ENCODE results near the gene SNX9.

DNA sequence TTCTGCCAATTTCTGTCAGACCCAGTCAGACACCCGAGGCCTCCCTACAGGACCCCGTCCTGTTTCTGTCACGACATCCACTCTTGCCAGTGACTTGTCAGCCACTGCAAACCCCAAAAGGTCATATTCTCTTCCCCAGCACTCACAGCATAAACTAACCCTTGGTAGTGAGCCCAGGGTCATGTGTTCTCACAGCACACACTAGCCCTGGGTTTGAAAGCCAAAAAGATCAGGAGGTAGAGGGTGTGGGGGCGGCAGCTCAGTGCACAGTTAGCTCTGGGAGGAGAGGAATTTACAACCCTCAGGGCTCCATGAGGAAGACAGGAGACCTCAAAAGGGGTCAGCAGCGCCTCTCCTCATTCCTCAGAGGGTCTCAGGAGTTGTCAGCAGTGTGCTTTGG is 9.9 kb upstream of the SNX9 start:
- TF ChIP-seq, protein P1, sequence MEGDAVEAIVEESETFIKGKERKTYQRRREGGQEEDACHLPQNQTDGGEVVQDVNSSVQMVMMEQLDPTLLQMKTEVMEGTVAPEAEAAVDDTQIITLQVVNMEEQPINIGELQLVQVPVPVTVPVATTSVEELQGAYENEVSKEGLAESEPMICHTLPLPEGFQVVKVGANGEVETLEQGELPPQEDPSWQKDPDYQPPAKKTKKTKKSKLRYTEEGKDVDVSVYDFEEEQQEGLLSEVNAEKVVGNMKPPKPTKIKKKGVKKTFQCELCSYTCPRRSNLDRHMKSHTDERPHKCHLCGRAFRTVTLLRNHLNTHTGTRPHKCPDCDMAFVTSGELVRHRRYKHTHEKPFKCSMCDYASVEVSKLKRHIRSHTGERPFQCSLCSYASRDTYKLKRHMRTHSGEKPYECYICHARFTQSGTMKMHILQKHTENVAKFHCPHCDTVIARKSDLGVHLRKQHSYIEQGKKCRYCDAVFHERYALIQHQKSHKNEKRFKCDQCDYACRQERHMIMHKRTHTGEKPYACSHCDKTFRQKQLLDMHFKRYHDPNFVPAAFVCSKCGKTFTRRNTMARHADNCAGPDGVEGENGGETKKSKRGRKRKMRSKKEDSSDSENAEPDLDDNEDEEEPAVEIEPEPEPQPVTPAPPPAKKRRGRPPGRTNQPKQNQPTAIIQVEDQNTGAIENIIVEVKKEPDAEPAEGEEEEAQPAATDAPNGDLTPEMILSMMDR (IDR thresholded peaks at IDR 0.05; ENCODE audit: low read depth, low read length) = no peak
- no peak for TF ChIP-seq EZH2phosphoT487 (IDR thresholded peaks at IDR 0.05; ENCODE audit: low read depth)

All from OCI-LY3 (cell line).